Thyroid gland (tissue), 4 donors: ENCODE data around the gene ADPRHL1.

Experiments
- CTCF ChIP-seq, 6 experiments: fragments of 200-600 bp in 3 of 6; fragments of 450-650 bp in 3 of 6; sonication (generic) in 3 of 6; IDR thresholded peaks; one replicate each; pipeline ENCODE4 v1.5.1; 2016 to 2019; ENCODE audit warnings: antibody characterized with exemption in 6 of 6, mild to moderate bottlenecking in 2 of 6, inconsistent platforms in 1 of 6, moderate library complexity in 1 of 6
- POLR2A ChIP-seq, 2 donors: fragments of 450-650 bp; IDR thresholded peaks; one replicate each; pipeline ENCODE4 v1.6.1; 2017; ENCODE audit warnings: antibody characterized with exemption in 2 of 2, mild to moderate bottlenecking in 2 of 2, moderate library complexity in 1 of 2

DNA sequence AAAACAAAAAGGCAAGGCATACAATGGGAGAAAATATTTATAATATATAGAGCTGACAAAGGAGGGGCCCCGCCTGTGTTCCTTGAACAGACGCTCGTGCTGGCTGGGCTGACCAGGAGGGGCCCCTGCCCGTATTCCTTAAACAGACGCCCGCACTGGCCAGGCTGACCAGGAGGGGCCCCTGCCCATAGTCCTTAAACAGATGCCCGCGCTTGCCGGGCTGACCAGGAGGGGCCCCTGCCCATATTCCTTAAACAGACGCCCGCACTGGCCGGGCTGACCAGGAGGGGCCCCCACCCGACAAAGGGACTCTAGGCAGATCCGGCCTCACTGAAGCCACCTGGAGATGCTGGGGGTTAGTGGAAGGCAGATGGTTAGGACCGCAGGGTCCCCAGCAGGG lies 9.3 kb downstream of the ADPRHL1 start:
- no peak for TF ChIP-seq POLR2A (IDR thresholded peaks at IDR 0.05)
- TF ChIP-seq CTCF (IDR thresholded peaks at IDR 0.05), result no peak
